Measurements from ENCODE around the gene NDST4. TPM values are rescaled to one million over a fixed set of nuclear protein-coding genes. Genes with fewer than 3 reads are reported as not detected.

Gene NDST4
- total and polyA plus RNA-seq, 2 of the 4 experiments (the other 2 are of a cell fraction) = not detected

DNA sequence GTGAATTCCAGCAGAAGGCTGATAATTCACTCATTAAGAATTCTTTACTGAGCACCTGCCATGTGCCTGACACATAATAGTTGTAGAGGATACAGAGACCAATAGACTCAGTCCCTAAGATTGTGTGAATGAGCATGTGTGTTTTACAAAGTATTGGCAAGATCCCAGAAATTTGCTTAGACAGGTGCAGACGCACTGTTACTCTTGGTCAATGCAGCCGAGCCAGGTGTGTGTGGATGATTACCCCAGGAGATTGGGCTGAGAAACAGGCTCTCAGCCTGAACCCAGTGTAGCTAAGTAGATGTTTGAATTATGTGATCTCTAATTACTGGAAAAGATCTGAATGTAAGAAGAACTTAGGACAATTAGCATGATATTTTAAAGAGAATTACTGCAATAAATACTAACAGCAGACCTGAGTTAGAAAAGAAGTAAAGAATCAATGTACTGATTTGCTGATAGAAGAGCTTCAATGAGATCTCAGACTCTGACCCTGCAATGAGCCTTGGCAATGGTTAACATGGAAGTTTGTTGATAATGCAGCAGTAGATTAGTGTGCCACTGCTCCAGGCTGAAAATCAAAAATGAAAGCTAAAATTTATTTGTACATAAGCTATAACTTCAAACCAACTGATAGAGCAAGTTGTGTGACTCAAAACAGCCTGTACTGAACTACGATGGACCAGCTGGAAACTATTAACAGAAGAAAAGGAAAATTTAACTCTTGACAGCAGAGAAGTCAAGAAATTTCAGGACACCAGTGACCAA lies 32.2 kb upstream of the NDST4 start:
- no peak for ATAC-seq (ENCODE audit: low read depth)
- no peak for DNase-seq
- H3K18ac ChIP-seq (ENCODE audit: low read depth, low read length) = no peak overlapping the region
- H2BK20ac ChIP-seq (ENCODE audit: low read depth, low read length) = no peak overlapping the region
- no peaks in the 10 kb centered on the region for H3K9me1 ChIP-seq (ENCODE audit: insufficient read depth, low read length)
- H3K36me3 ChIP-seq (ENCODE audit: control insufficient read depth, insufficient read depth, low read length) = no peaks in the 10 kb centered on the region
- no peaks in the 10 kb centered on the region for H3K27me3 ChIP-seq (ENCODE audit: control insufficient read depth, insufficient read depth, low read length)
- H4K20me1 ChIP-seq (ENCODE audit: insufficient read depth, low read length) = no peaks in the 10 kb centered on the region
- H3K14ac ChIP-seq (replicated peaks; ENCODE audit: low read depth, low read length) = no peak overlapping the region
- H2BK5ac ChIP-seq (ENCODE audit: low read depth, low read length, poor library complexity, severe bottlenecking) = no peak overlapping the region
- no peak overlapping the region for H3K9ac ChIP-seq (ENCODE audit: low read depth, low read length)
- peaks cover 2% of the 10 kb centered on the region; the same call in 1 of the 2 replicates for H3K9me3 ChIP-seq (ENCODE audit: control insufficient read depth, insufficient read depth, low read length)
- H3K4ac ChIP-seq (ENCODE audit: low read depth, low read length) = no peak overlapping the region
- no peak overlapping the region for H4K8ac ChIP-seq (ENCODE audit: low read depth in 2 of 2, low read length in 2 of 2)
- H2AK9ac ChIP-seq (replicated peaks; ENCODE audit: low read depth, low read length, poor library complexity) = no peak overlapping the region
- POLR2A ChIA-PET (ENCODE audit: unreplicated experiment) = no interaction called here
- H3K4me1 ChIP-seq (ENCODE audit: control insufficient read depth, insufficient read depth, low read length) = no peaks in the 10 kb centered on the region
- H2AFZ ChIP-seq (replicated peaks; ENCODE audit: low read length, poor library complexity) = no peak overlapping the region
- H4K91ac ChIP-seq (ENCODE audit: insufficient read depth, low read depth, low read length) = no peak overlapping the region
- H2BK120ac ChIP-seq (ENCODE audit: low read depth, low read length) = no peak overlapping the region
- H3K79me1 ChIP-seq (ENCODE audit: low read depth in 1 of 2, low read length in 2 of 2) = no peaks in the 10 kb centered on the region
- no peak overlapping the region for H3K4me3 ChIP-seq (ENCODE audit: insufficient read depth, low read depth, low read length)
- no peak overlapping the region for H3K4me2 ChIP-seq (ENCODE audit: low read depth, low read length)
- no peak overlapping the region for H2AK5ac ChIP-seq (ENCODE audit: low read depth, low read length)
- CTCF ChIA-PET = no interaction called here
- WGBS, 2 experiments (ENCODE audit: extremely low coverage in 2 of 2, insufficient read length in 1 of 2) = no CpG with 5 or more reads among the region's 3 CpGs
- dilution Hi-C loops (cut with HindIII; ENCODE audit: low sequenced_read_pairs, unreplicated experiment) (no loop called here), in situ Hi-C loops (cut with MboI; ENCODE audit: low sequenced_read_pairs) (no loop called here), intact Hi-C loops (cut with micrococcal nuclease) (no loop called here)
- no peak overlapping the region for H3K27ac ChIP-seq (ENCODE audit: insufficient read depth, low read length)
- H4K5ac ChIP-seq (ENCODE audit: low read depth, low read length) = no peak overlapping the region
- no TSS peak for BruUV-seq (replicated peaks)
- no peak overlapping the region for H2BK15ac ChIP-seq (ENCODE audit: low read depth, low read length)
- no peak overlapping the region for H3K23ac ChIP-seq (ENCODE audit: low read depth, low read length)
- H3K56ac ChIP-seq (ENCODE audit: extremely low read depth, insufficient read depth, low read length) = no peak overlapping the region
- TF ChIP-seq MAFK (IDR thresholded peaks at IDR 0.05; ENCODE audit: low read depth, low read length) (no peak), SMC3 (IDR thresholded peaks at IDR 0.05; ENCODE audit: low read depth, low read length) (no peak), MAZ (IDR thresholded peaks at IDR 0.05; ENCODE audit: borderline replicate concordance, low read depth, low read length) (no peak), FOS (IDR thresholded peaks at IDR 0.05; ENCODE audit: low read depth, low read length) (no peak), CHD1 (IDR thresholded peaks at IDR 0.05; ENCODE audit: low read depth, low read length) (no peak), RCOR1 (IDR thresholded peaks at IDR 0.05; ENCODE audit: insufficient replicate concordance, low read length) (no peak), BHLHE40 (IDR thresholded peaks at IDR 0.05; ENCODE audit: low read depth, low read length) (no peak), MXI1 (IDR thresholded peaks at IDR 0.05; ENCODE audit: borderline replicate concordance, low read depth, low read length) (no peak), RFX5 (IDR thresholded peaks at IDR 0.05; ENCODE audit: low read depth, low read length) (no peak), NFE2L2 (IDR thresholded peaks at IDR 0.05; ENCODE audit: low read depth, low read length) (no peak), CEBPB (IDR thresholded peaks at IDR 0.05; ENCODE audit: low read depth, low read length) (no peak), POLR2A (IDR thresholded peaks at IDR 0.05; ENCODE audit: low read depth, low read length) (no peak)
- TF ChIP-seq, protein P1, sequence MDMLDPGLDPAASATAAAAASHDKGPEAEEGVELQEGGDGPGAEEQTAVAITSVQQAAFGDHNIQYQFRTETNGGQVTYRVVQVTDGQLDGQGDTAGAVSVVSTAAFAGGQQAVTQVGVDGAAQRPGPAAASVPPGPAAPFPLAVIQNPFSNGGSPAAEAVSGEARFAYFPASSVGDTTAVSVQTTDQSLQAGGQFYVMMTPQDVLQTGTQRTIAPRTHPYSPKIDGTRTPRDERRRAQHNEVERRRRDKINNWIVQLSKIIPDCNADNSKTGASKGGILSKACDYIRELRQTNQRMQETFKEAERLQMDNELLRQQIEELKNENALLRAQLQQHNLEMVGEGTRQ (IDR thresholded peaks at IDR 0.05; ENCODE audit: low read depth, low read length) = no peak
- TF ChIP-seq, protein P2, sequence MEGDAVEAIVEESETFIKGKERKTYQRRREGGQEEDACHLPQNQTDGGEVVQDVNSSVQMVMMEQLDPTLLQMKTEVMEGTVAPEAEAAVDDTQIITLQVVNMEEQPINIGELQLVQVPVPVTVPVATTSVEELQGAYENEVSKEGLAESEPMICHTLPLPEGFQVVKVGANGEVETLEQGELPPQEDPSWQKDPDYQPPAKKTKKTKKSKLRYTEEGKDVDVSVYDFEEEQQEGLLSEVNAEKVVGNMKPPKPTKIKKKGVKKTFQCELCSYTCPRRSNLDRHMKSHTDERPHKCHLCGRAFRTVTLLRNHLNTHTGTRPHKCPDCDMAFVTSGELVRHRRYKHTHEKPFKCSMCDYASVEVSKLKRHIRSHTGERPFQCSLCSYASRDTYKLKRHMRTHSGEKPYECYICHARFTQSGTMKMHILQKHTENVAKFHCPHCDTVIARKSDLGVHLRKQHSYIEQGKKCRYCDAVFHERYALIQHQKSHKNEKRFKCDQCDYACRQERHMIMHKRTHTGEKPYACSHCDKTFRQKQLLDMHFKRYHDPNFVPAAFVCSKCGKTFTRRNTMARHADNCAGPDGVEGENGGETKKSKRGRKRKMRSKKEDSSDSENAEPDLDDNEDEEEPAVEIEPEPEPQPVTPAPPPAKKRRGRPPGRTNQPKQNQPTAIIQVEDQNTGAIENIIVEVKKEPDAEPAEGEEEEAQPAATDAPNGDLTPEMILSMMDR (conservative IDR thresholded peaks at IDR 0.05; ENCODE audit: low read depth, low read length) = no peak
- TF ChIP-seq, protein P3, sequence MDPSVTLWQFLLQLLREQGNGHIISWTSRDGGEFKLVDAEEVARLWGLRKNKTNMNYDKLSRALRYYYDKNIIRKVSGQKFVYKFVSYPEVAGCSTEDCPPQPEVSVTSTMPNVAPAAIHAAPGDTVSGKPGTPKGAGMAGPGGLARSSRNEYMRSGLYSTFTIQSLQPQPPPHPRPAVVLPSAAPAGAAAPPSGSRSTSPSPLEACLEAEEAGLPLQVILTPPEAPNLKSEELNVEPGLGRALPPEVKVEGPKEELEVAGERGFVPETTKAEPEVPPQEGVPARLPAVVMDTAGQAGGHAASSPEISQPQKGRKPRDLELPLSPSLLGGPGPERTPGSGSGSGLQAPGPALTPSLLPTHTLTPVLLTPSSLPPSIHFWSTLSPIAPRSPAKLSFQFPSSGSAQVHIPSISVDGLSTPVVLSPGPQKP (IDR thresholded peaks at IDR 0.05; ENCODE audit: borderline replicate concordance, low read depth, low read length) = no peak
